ENCODE results near the gene TMEM80.
"Not testable (repeated sequence)": the region's sequence is repeated elsewhere in the genome, so short reads cannot be mapped to it uniquely, and the experiment has no call there.

TMEM80 gene

GRCh38 chr11:721247-721740 lies 25.7 kb downstream of the TMEM80 start:
- DNase-seq (ENCODE audit: low read depth in 2 of 2): no peak

DNA sequence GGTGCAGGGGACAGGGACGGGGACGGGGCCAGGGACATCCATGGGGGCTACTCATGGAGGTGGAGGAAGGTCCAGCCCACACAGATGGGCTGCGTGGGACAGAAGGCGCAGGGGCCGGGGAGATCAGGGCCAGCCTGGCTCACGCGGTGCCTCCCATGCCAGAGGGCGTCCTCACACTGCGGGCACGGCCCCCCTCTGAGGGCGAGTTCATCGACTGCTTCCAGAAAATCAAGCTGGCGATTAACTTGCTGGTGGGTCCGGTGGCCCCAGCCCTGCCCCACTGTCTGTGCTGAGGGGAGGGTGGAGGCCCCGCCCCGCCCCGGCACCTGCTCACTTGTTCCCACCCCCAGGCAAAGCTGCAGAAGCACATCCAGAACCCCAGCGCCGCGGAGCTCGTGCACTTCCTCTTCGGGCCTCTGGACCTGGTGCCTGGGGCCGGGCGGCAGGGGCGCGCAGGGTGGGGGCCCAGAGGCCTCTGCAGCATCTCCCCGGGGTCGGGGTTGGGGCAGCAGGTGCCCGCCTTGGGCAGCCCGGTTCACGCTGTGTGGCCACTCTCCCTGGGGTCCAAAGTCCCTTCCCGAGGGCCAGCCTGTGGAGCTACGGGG lies 26.2 kb downstream of the TMEM80 start:
- peak in 1 of 2 donors; percentile 39 for DNase-seq (ENCODE audit: low read depth in 2 of 2)

DNA sequence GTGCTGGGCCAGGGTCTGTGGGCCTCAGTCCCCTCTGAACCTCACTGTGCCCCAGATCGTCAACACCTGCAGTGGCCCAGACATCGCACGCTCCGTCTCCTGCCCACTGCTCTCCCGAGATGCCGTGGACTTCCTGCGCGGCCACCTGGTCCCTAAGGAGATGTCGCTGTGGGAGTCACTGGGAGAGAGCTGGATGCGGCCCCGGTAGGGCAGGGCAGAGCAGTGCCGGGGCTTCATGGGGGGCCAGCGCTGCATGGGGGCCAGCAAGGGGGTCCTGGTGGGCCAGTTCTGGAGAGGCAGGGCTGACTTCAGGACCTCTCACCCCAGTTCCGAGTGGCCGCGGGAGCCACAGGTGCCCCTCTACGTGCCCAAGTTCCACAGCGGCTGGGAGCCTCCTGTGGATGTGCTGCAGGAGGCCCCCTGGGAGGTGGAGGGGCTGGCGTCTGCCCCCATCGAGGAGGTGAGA lies 26.8 kb downstream of the TMEM80 start:
- DNase-seq (ENCODE audit: low read depth in 2 of 2): no peak

DNA sequence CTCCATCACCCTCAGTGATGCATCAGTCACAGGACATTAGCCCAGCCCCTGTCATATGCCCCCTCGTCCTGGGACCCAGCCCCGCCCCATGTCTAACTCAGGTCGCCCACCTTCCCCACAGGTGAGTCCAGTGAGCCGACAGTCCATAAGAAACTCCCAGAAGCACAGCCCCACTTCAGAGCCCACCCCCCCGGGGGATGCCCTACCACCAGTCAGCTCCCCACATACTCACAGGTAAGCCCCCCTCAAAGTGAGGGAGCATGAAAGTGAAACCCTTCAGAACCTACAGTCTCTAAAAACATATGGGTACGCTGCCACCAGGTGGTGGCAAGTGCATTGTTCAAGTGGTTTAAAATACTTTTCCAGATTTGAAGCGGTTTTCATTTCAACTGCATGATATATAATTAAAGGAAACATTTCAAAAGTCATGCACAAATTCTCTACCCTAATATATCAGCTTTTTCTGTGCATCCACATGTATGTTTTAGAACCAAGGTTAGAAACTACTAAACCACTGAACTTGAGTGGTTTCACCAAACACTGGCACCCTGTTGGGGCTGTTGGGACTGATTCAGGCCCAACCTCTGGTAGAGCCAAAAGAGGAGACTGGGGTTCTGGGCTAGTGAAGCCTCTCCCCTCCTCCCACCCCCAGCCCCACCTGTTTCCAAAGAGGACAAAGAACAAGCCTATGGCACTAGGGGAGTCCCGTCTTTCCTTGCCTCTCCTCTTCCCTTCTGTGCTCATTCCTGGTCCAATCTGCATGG lies 27.7 kb downstream of the TMEM80 start:
- DNase-seq (ENCODE audit: low read depth in 2 of 2): peak in 1 of 2 donors; percentile 23

- DNase-seq (ENCODE audit: low read depth in 2 of 2): no peak
These were observed 28.6 kb downstream of the TMEM80 start for GRCh38 chr11:724049-724777.

DNA sequence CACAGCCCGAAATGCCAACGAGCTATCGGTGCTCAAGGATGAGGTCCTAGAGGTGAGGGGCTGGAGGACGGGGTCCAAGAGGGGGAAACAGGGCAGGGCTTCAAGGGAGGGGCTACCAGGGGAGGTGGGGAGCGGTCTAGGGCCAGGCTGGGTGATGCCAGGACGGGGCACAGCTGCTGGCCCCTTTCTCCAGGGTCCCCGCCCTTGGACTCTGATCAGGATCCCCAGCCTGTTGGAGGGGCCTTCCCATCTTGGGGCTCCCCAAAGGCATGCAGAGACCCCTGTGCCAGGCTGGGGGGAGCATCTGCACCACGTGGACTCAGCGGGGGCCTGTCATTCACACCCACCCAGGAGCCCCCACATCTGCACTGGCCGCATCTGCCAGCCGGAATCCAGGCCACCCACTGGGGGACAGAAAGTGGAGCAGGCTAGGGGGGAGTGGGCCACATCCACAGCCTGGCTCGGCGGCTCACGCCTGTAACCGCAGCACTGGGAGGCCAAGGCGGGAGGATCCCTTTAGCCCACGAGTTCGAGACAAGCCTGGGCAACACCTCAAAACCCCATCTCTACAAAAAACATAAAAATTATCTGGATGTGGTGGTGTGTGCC lies 29.3 kb downstream of the TMEM80 start:
- DNase-seq (ENCODE audit: low read depth in 2 of 2): no peak

- no peak for DNase-seq (ENCODE audit: low read depth in 2 of 2)
These were observed 30.1 kb downstream of the TMEM80 start for GRCh38 chr11:725624-726202.

DNA sequence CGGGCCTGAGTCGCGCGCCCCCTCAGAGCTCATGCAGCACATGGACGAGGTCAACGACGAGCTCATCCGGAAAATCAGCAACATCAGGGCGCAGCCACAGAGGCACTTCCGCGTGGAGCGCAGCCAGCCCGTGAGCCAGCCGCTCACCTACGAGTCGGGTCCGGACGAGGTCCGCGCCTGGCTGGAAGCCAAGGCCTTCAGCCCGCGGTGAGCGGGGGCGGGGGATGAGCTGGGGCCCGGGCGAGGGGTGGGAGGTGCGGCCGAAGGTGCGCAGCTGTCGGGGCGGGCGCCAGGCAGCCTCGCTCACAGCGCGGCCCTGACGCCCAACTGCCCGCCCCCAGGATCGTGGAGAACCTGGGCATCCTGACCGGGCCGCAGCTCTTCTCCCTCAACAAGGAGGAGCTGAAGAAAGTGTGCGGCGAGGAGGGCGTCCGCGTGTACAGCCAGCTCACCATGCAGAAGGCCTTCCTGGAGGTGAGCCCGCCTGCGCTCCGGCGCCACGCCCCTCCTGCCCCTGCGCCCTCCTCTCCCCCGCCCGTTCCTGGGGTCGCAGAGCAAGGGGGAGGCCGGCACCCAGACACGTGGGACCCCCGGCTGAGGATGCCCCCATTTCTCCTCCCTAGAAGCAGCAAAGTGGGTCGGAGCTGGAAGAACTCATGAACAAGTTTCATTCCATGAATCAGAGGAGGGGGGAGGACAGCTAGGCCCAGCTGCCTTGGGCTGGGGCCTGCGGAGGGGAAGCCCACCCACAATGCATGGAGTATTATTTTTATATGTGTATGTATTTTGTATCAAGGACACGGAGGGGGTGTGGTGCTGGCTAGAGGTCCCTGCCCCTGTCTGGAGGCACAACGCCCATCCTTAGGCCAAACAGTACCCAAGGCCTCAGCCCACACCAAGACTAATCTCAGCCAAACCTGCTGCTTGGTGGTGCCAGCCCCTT lies 30.9 kb downstream of the TMEM80 start:
- DNase-seq (ENCODE audit: low read depth in 2 of 2): peak in 1 of 2 donors; percentile 52

DNA sequence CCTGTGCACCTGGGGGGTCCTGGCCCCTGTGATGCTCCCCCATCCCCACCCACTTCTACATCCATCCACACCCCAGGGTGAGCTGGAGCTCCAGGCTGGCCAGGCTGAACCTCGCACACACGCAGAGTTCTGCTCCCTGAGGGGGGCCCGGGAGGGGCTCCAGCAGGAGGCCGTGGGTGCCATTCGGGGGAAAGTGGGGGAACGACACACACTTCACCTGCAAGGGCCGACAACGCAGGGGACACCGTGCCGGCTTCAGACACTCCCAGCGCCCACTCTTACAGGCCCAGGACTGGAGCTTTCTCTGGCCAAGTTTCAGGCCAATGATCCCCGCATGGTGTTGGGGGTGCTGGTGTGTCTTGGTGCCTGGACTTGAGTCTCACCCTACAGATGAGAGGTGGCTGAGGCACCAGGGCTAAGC lies 31.7 kb downstream of the TMEM80 start:
- DNase-seq (ENCODE audit: low read depth in 2 of 2): no peak

- DNase-seq (ENCODE audit: low read depth in 2 of 2): peak; percentile 52 to 62
These were observed 32.5 kb downstream of the TMEM80 start for GRCh38 chr11:727859-728748.

DNA sequence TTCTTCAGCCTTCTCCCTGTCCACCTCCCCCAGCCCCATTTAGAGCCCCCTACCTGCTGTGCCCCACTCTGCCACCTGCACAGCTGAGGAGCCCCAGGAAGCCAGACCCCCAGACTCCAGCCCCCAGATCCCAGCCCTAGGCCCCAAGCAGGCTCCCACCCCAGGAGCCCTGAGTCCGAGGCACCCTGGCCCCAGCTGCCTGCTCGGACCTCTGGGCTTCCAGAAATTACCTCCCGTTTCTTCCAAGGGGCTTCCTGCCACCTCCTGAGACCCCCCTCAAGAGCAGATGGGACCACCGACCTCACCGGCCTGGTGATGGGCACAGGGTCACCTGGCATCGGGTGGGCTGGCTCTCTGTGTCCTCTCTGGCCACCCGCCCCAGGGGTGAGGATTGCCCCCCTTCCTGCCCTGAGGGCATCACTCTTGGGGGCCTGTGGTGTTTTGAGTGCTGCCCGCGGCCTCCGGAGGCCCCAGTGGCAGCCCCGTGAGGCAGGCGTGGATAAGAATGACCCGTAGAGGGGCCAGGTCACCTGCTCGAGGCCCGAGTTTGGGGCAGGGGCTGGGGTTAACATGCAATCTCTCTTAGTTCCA lies 33.4 kb downstream of the TMEM80 start:
- no peak for DNase-seq (ENCODE audit: low read depth in 2 of 2)

DNA sequence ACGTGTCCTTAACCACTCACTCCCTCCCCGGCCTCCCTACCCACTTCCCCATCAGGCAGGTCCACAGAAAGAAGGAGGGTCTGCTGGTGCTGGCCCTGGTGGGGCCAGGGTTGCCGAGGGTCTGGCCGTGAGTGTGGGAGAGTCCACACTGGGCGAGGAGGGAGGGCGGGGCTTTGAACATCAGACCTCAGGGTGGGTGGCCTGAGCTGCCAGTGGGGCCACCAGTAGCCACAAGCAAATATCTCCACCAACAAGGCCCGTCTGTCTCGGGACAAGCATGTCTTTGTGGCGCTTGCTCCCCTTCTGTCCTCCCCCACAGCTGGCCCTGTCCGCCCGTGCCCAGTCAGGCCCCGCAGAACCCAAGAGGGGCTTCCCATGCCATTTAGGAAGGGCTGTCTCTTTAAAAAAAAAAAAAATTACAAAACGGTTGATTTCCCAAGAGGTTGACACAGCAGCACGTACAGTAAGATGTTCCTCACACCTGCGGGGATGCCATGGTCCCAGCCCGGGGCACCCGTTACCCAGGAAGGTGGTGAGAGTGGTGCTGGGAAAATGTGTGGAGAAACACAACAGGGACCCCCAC lies 34.0 kb downstream of the TMEM80 start:
- no peak for DNase-seq (ENCODE audit: low read depth in 2 of 2)

GRCh38 chr11:733072-733471 lies 37.5 kb downstream of the TMEM80 start:
- no peak for DNase-seq (ENCODE audit: low read depth in 2 of 2)

DNA sequence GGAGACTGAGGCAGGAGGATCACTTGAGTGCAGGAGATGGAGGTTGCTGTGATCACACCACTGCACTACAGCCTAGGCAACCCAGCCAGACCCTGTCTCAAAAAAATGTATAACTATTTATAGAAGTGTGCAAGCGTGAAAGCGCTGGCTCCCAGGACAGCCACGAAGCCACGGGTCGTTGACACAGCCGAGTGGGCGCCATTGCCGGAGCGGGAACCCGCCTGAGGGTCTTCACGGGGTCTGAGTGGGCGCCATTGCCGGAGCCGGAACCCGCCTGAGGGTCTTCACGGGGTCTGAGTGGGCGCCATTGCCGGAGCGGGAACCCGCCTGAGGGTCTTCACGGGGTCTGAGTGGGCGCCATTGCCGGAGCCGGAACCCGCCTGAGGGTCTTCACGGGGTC lies 38.9 kb downstream of the TMEM80 start:
- not testable (repeated sequence) for DNase-seq (ENCODE audit: low read depth in 2 of 2)

DNA sequence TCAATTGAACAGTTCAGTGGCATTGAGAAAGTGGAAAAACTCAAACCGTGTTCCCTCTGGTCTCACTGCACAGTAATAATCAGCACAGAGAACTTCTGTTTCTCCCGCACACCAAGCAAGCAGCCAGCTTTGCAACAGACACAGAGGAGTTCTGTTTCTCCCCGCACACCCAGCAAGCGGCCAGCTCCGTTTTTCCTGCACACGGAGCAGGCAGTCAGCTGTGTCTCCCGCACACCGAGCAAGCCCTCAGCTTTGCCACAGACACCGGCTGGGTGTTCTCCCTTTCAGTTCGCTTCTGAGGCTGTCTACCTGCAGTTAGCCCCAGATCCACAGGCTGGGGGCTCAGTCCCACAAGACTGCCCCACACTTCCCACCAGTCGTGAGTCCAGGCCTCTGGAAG lies 41.8 kb downstream of the TMEM80 start:
- no peak for DNase-seq (ENCODE audit: low read depth in 2 of 2)

DNA sequence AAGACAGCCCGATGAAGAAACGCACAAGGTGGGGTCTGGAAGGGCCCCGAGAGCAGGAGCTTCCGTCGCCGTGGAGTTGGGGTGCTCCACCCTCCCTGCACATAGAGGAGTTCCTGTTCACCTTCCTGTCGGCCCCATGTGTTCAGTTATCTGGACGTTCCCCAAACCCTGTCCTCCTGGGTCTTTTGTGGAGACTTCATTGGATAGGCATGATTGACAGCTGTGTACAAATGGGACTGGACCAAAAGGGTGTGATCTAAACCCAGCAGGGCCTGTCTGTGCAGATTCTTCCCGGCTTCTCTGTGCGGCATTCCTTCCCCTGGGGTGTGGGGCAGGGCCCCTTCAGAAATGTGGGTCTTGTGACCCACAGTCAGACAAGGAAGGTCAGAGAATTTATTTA lies 42.3 kb downstream of the TMEM80 start:
- not testable (repeated sequence) for DNase-seq (ENCODE audit: low read depth in 2 of 2)

DNA sequence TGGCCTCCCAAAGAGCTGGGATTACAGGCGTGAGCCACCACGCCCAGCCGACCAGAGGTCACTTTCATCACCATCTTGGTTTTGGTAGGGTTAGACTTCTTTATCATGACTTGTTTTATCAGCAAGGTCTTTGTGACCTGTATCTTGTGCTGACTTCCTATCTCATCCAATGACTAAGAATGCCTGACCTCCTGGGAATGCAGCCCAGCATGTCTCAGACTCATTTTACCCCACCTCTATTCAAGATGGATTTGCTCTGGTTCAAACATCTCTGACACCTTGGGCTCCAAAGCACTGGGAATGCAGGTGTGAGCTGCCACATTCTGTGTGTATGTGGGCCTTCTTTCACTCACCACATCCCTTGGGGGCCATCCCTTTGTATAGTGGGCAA lies 46.5 kb downstream of the TMEM80 start:
- no peak for DNase-seq (ENCODE audit: low read depth in 2 of 2)

DNA sequence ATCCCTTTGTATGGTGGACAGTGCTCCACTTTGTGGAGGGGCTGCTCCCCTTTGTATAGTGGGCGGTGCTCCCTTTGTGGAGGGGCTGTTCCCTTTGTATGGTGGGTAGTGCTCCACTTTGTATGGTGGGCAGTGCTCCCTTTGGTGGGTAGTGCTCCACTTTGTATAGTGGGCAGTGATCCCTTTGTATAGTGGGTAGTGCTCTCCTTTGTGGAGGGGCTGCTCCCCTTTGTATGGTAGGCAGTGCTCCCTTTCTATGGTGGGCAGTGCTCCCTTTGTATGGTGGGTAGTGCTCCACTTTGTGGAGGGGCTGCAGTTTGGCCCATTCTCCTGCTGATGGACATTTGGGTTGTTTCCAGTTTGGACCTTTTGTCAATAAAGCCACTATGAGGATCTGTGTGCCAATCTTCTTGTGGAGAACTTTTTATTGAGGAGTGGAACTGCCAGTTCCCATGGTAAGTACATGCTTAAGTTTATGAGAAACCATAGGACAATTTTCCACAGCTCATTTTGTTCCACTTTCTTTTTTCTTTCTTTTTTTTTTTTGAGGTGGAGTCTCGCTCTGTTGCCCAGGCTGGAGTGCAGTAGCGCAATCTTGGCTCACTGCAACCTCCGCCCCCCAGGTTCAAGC lies 47.1 kb downstream of the TMEM80 start:
- no peak for DNase-seq (ENCODE audit: low read depth in 2 of 2)

All from stimulated activated CD8-positive, alpha-beta memory T cell treated with anti-CD3 and anti-CD28 coated beads, Interleukin-7, amount 100 ng/mL, for 4 hours (primary cell).